Measurements from ENCODE around the gene LIN7A. TPM values are rescaled to one million over a fixed set of nuclear protein-coding genes. Genes with fewer than 3 reads are reported as not detected.

The LIN7A gene
- polyA plus RNA-seq, 1 donor from 2014 or later = 31.5 TPM

DNA sequence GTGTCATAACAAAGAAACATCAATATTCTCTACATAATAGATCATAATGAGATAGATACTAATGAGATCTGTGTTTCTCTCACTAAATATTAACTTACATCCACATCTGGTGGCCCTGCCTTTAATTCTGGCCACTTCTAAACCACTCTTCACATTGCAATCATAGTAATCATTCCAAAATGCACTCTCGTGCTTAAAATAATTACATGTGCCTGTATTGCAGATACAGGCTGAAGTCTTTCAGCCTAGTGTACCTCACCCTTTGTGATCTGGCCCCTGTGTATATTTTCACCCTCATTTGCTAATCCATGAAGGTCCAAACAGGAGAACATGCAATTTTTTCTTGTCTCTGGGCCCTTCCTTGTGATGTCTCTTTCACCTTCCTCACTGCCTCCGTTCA lies 108.0 kb downstream of the LIN7A start:
- H4K20me1 ChIP-seq (ENCODE audit: insufficient read depth) = no peaks in the 10 kb centered on the region
- H3K27ac ChIP-seq (ENCODE audit: low read length) = no peak overlapping the region
- TF ChIP-seq MXI1 (conservative IDR thresholded peaks at IDR 0.05; ENCODE audit: poor library complexity, severe bottlenecking) = no peak
- no peak for TF ChIP-seq RAD21 (conservative IDR thresholded peaks at IDR 0.05)
- TF ChIP-seq, protein P1, sequence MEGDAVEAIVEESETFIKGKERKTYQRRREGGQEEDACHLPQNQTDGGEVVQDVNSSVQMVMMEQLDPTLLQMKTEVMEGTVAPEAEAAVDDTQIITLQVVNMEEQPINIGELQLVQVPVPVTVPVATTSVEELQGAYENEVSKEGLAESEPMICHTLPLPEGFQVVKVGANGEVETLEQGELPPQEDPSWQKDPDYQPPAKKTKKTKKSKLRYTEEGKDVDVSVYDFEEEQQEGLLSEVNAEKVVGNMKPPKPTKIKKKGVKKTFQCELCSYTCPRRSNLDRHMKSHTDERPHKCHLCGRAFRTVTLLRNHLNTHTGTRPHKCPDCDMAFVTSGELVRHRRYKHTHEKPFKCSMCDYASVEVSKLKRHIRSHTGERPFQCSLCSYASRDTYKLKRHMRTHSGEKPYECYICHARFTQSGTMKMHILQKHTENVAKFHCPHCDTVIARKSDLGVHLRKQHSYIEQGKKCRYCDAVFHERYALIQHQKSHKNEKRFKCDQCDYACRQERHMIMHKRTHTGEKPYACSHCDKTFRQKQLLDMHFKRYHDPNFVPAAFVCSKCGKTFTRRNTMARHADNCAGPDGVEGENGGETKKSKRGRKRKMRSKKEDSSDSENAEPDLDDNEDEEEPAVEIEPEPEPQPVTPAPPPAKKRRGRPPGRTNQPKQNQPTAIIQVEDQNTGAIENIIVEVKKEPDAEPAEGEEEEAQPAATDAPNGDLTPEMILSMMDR (IDR thresholded peaks at IDR 0.05; ENCODE audit: poor library complexity, severe bottlenecking) = no peak
- TF ChIP-seq, protein P2, sequence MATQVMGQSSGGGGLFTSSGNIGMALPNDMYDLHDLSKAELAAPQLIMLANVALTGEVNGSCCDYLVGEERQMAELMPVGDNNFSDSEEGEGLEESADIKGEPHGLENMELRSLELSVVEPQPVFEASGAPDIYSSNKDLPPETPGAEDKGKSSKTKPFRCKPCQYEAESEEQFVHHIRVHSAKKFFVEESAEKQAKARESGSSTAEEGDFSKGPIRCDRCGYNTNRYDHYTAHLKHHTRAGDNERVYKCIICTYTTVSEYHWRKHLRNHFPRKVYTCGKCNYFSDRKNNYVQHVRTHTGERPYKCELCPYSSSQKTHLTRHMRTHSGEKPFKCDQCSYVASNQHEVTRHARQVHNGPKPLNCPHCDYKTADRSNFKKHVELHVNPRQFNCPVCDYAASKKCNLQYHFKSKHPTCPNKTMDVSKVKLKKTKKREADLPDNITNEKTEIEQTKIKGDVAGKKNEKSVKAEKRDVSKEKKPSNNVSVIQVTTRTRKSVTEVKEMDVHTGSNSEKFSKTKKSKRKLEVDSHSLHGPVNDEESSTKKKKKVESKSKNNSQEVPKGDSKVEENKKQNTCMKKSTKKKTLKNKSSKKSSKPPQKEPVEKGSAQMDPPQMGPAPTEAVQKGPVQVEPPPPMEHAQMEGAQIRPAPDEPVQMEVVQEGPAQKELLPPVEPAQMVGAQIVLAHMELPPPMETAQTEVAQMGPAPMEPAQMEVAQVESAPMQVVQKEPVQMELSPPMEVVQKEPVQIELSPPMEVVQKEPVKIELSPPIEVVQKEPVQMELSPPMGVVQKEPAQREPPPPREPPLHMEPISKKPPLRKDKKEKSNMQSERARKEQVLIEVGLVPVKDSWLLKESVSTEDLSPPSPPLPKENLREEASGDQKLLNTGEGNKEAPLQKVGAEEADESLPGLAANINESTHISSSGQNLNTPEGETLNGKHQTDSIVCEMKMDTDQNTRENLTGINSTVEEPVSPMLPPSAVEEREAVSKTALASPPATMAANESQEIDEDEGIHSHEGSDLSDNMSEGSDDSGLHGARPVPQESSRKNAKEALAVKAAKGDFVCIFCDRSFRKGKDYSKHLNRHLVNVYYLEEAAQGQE (IDR thresholded peaks at IDR 0.05; ENCODE audit: borderline replicate concordance) = no peak
- no peak for TF ChIP-seq POLR2AphosphoS5 (IDR thresholded peaks at IDR 0.05)
- TF ChIP-seq EZH2 (IDR thresholded peaks at IDR 0.05; ENCODE audit: borderline replicate concordance, insufficient read depth, low read length, poor library complexity, severe bottlenecking) = no peak
- no peak for TF ChIP-seq EP300 (conservative IDR thresholded peaks at IDR 0.05; ENCODE audit: poor library complexity, severe bottlenecking)
- TF ChIP-seq SMC3 (conservative IDR thresholded peaks at IDR 0.05; ENCODE audit: poor library complexity) = no peak
- TF ChIP-seq TAF1 (IDR thresholded peaks at IDR 0.05; ENCODE audit: low read depth) = no peak
- no peak overlapping the region for H3K4me2 ChIP-seq (ENCODE audit: low read length)
- no peak overlapping the region for H3K4me3 ChIP-seq (ENCODE audit: low read length)
- no peak overlapping the region for H2AFZ ChIP-seq (ENCODE audit: low read depth, low read length)
- H3K79me2 ChIP-seq (replicated peaks; ENCODE audit: insufficient read depth, low read length) = no peaks in the 10 kb centered on the region
- no peaks in the 10 kb centered on the region for H3K36me3 ChIP-seq (ENCODE audit: insufficient read depth, low read length)
- H3F3A ChIP-seq (ENCODE audit: insufficient read depth, low read length, poor library complexity, severe bottlenecking) = no peaks in the 10 kb centered on the region
- no peaks in the 10 kb centered on the region for H3K9me2 ChIP-seq (ENCODE audit: insufficient read depth, low read length)
- H3K9me3 ChIP-seq (ENCODE audit: low read length) = no peaks in the 10 kb centered on the region
- H3K9ac ChIP-seq (ENCODE audit: low read length) = no peak overlapping the region
- H3K27me3 ChIP-seq (ENCODE audit: insufficient read depth, low read depth, low read length) = no peaks in the 10 kb centered on the region

DNA sequence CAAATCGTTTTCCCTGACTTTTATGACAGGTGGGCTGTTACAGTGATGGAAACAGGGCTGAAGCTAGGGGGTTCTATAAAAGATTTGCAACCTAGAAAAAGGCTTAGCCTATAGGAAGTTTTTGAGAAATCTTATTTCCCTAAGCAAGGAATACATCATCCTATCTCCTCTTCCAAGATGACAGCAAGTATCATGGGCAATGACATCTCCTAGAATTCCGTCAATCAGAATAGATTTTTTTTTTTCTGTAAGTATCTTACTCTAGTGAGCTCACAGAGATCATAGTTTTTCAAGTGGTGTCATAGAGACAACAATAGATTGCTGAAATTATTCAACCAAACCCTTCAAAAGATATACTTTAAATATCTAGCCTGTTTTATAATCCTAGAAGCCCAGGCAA lies 112.2 kb downstream of the LIN7A start:
- Histone ChIP-seq H3K4me2 (ENCODE audit: low read length) (no peak overlapping the region), H3K27ac (ENCODE audit: low read length) (peak overlapping the region; percentile 78), H3K79me2 (replicated peaks; ENCODE audit: insufficient read depth, low read length) (no peaks in the 10 kb centered on the region), H3K9me2 (ENCODE audit: insufficient read depth, low read length) (no peaks in the 10 kb centered on the region), H3K36me3 (ENCODE audit: insufficient read depth, low read length) (no peaks in the 10 kb centered on the region), H3K9me3 (ENCODE audit: low read length) (no peaks in the 10 kb centered on the region), H4K20me1 (ENCODE audit: insufficient read depth) (no peaks in the 10 kb centered on the region), H2AFZ (ENCODE audit: low read depth, low read length) (no peak overlapping the region), H3F3A (ENCODE audit: insufficient read depth, low read length, poor library complexity, severe bottlenecking) (no peaks in the 10 kb centered on the region), H3K27me3 (ENCODE audit: insufficient read depth, low read depth, low read length) (no peaks in the 10 kb centered on the region), H3K4me3 (ENCODE audit: low read length) (peak overlapping the region; percentile 11), H3K9ac (ENCODE audit: low read length) (peak overlapping the region; percentile 26)
- TF ChIP-seq EZH2 (IDR thresholded peaks at IDR 0.05; ENCODE audit: borderline replicate concordance, insufficient read depth, low read length, poor library complexity, severe bottlenecking) (no peak), POLR2AphosphoS5 (IDR thresholded peaks at IDR 0.05) (peak; percentile 35), EP300 (conservative IDR thresholded peaks at IDR 0.05; ENCODE audit: poor library complexity, severe bottlenecking) (peak; percentile 87), SMC3 (conservative IDR thresholded peaks at IDR 0.05; ENCODE audit: poor library complexity) (no peak)
- TF ChIP-seq, protein P2 (IDR thresholded peaks at IDR 0.05; ENCODE audit: borderline replicate concordance) = peak; percentile 67

Measured in neural cell (in vitro differentiated cells).